Endothelial cell (in vitro differentiated cells): ENCODE data around the gene GSK3B. TPM values are rescaled to one million over a fixed set of nuclear protein-coding genes. Genes with fewer than 3 reads are reported as not detected.
"Not testable (repeated sequence)": the region's sequence is repeated elsewhere in the genome, so short reads cannot be mapped to it uniquely, and the experiment has no call there.

Experiments used
- DNase-seq: peaks from one replicate; pipeline ENCODE4 v3.0.0; 2021; ENCODE audit warnings: low spot score
- H3K27ac Mint-ChIP-seq: one replicate; pipeline ENCODE4 v1.8.0; 2021; ENCODE audit warnings: mixed read lengths, inconsistent platforms; ENCODE audit not compliant: unreplicated experiment
- H3K27me3 Mint-ChIP-seq: one replicate; pipeline ENCODE4 v1.8.0; 2021; ENCODE audit warnings: mild to moderate bottlenecking, moderate library complexity, mixed read lengths, inconsistent platforms; ENCODE audit not compliant: unreplicated experiment
- H3K36me3 Mint-ChIP-seq: one replicate; pipeline ENCODE4 v1.8.0; 2021; ENCODE audit warnings: mild to moderate bottlenecking, low read depth, mixed read lengths, inconsistent platforms; ENCODE audit not compliant: unreplicated experiment
- H3K4me1 Mint-ChIP-seq: one replicate; pipeline ENCODE4 v1.8.0; 2021; ENCODE audit warnings: mild to moderate bottlenecking, mixed read lengths, inconsistent platforms; ENCODE audit not compliant: unreplicated experiment
- H3K4me3 Mint-ChIP-seq: one replicate; pipeline ENCODE4 v1.8.0; 2021; ENCODE audit warnings: mild to moderate bottlenecking, mixed read lengths, inconsistent platforms; ENCODE audit not compliant: unreplicated experiment
- H3K9me3 Mint-ChIP-seq: one replicate; pipeline ENCODE4 v1.8.0; 2021; ENCODE audit warnings: mixed read lengths, inconsistent platforms; ENCODE audit not compliant: unreplicated experiment
- total RNA-seq: library from RNA; stranded (reverse); fragmentation: NEBNext Ultra II Directional; extraction: Animal tissue kit (Norgen Biotek cat#: 25700); gene quantifications from one replicate; pipeline ENCODE4 v1.2.1, GENCODE V29; 2021; ENCODE audit not compliant: unreplicated experiment
- TF ChIP-seq, protein P1 (sequence below): fragments of 200-600 bp; sonication (generic); IDR thresholded peaks from one replicate; pipeline ENCODE4 v1.5.0; 2021; ENCODE audit warnings: antibody characterized with exemption; ENCODE audit not compliant: unreplicated experiment

Gene GSK3B
- total RNA-seq, 1 donor from 2014 or later: 78.6 TPM

DNA sequence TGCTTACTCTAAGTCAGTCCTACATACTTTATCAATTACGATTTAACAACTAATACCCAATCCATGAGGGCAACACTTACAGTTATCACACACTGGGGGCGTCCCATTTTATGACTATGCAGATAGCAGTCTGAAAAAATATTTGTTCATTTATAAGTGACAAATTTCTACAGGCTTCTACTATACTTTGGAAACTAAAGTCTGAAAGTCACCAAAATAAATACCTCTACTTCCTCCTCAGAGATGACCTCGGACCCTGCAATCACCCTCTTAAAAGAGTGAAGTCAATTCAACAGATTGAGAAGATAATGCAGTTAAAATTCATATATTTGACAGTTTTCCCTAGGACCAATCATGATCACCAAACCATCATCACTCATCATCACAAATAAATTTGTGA lies 76.6 kb downstream of the GSK3B start:
- no peak overlapping the region for H3K27ac Mint-ChIP-seq
- H3K4me1 Mint-ChIP-seq: peaks cover 30% of the 10 kb centered on the region
- no peaks in the 10 kb centered on the region for H3K27me3 Mint-ChIP-seq
- TF ChIP-seq, protein P1, sequence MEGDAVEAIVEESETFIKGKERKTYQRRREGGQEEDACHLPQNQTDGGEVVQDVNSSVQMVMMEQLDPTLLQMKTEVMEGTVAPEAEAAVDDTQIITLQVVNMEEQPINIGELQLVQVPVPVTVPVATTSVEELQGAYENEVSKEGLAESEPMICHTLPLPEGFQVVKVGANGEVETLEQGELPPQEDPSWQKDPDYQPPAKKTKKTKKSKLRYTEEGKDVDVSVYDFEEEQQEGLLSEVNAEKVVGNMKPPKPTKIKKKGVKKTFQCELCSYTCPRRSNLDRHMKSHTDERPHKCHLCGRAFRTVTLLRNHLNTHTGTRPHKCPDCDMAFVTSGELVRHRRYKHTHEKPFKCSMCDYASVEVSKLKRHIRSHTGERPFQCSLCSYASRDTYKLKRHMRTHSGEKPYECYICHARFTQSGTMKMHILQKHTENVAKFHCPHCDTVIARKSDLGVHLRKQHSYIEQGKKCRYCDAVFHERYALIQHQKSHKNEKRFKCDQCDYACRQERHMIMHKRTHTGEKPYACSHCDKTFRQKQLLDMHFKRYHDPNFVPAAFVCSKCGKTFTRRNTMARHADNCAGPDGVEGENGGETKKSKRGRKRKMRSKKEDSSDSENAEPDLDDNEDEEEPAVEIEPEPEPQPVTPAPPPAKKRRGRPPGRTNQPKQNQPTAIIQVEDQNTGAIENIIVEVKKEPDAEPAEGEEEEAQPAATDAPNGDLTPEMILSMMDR: no peak
- no peaks in the 10 kb centered on the region for H3K36me3 Mint-ChIP-seq
- DNase-seq: no peak
- H3K9me3 Mint-ChIP-seq: no peaks in the 10 kb centered on the region
- H3K4me3 Mint-ChIP-seq: no peak overlapping the region

DNA sequence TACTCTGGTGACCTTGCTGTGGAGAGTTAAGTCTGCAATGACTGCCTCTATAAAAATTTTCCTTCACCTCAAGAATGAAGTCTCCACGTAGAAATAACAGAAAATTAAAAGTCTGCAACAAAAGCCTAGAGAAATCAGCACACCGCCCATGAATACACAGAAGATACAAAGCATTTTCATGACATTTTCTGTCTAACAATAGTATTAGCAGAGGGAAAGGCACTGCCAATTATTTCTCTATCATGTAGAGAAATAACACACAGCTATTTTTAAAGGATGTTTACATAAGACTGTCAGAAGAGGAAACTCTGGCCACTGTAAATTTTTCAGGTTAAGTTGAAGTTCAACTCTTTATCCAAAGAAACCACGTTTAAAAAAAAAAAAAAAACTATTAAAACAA lies 80.8 kb downstream of the GSK3B start:
- no peak for DNase-seq
- Mint-ChIP-seq H3K36me3 (no peaks in the 10 kb centered on the region), H3K9me3 (no peaks in the 10 kb centered on the region), H3K27me3 (no peaks in the 10 kb centered on the region), H3K27ac (no peak overlapping the region), H3K4me1 (peaks cover 35% of the 10 kb centered on the region), H3K4me3 (no peak overlapping the region)
- TF ChIP-seq, protein P1: no peak

GRCh38 chr3:120005741-120006140 lies 88.5 kb downstream of the GSK3B start:
- DNase-seq, H3K9me3 Mint-ChIP-seq, H3K27ac Mint-ChIP-seq, H3K4me3 Mint-ChIP-seq, H3K36me3 Mint-ChIP-seq: not testable (repeated sequence)
- peaks cover 14% of the 10 kb centered on the region for H3K27me3 Mint-ChIP-seq
- H3K4me1 Mint-ChIP-seq: peaks cover 15% of the 10 kb centered on the region

DNA sequence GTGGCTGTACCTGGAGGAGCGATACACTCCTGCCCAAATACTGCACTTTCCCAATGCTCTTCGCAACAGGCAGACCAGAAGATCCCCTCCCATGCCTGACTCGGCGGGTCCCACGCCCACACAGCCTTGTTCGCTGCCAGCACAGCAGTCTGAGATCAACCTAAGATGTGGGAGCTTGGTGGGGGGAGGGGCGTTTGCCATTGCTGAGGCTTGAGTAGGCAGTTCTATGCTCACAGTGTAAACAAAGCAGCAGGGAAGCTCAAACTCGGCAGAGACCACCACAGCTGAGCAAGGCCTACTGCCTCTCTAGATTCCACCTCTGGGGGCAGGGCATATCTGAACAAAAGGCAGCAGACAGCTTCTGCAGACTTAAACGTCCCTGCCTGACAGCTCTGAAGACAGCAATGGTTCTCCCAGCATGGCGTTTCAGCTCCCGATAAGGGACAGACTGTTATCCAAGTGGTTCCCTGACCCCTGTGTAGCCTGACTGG lies 90.2 kb downstream of the GSK3B start:
- Mint-ChIP-seq H3K27me3 (peaks cover 14% of the 10 kb centered on the region), H3K36me3 (peaks cover 14% of the 10 kb centered on the region)
- not testable (repeated sequence) for DNase-seq, H3K9me3 Mint-ChIP-seq, H3K27ac Mint-ChIP-seq, H3K4me1 Mint-ChIP-seq, H3K4me3 Mint-ChIP-seq

DNA sequence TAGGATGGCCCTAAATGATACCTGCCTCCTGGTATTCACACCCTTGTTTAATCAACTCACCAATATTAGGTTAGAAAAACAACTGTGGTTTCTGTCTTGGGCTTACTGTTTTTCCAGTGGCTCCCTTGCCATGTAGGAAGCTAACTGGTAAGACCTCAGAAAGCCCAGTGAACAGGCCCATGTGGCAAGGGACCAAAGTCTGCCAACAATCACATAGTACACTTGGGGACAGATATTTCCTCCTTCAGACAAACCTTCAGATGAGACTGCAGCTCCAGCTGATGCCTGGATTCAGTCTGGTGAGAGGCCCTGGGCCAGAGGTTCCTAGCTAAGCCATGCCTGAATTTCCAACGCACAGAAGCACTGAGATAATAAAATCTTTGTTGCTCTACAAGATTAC lies 96.1 kb downstream of the GSK3B start:
- DNase-seq: no peak
- H3K4me1 Mint-ChIP-seq: no peaks in the 10 kb centered on the region
- H3K9me3 Mint-ChIP-seq: no peaks in the 10 kb centered on the region
- peaks cover 2% of the 10 kb centered on the region for H3K27me3 Mint-ChIP-seq
- peaks cover 17% of the 10 kb centered on the region for H3K36me3 Mint-ChIP-seq
- H3K4me3 Mint-ChIP-seq: no peak overlapping the region
- TF ChIP-seq, protein P1: no peak
- no peak overlapping the region for H3K27ac Mint-ChIP-seq

DNA sequence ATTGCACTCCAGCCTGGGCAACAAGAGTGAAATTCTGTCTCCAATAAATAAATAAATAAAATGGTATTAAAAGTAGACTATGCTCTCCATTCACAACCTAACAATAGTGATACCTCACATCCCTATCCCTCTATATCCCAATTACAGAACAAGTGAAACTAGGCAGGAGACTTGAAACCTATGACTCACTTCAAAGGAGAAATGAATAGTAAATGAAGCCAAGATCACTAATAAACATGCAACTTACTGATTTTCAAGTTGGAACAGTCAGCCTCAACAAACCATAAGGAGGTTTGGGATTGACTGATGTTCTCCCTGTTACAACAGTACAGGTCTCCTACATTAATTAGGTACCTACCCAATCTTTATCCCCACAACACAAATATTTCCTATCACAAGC lies 103.4 kb downstream of the GSK3B start:
- DNase-seq: no peak
- Mint-ChIP-seq H3K4me3 (no peak overlapping the region), H3K27ac (no peak overlapping the region), H3K4me1 (peaks cover 8% of the 10 kb centered on the region), H3K9me3 (no peaks in the 10 kb centered on the region), H3K27me3 (peaks cover 7% of the 10 kb centered on the region), H3K36me3 (no peaks in the 10 kb centered on the region)
- TF ChIP-seq, protein P1: no peak
